HepG2 (cell line): ENCODE results near the gene LAMTOR2. TPM values are rescaled to one million over a fixed set of nuclear protein-coding genes. Genes with fewer than 3 reads are reported as not detected.
A peak's percentile ranks its signal among the peaks of the same experiment; 100 is the strongest.

Source experiments
- BORCS8-MEF2B ChIP-seq: sonication (generic); formaldehyde crosslinking; IDR thresholded peaks from 2 replicates; pipeline ENCODE4 v1.8.0; 2022; ENCODE audit warnings: mild to moderate bottlenecking, missing genetic modification reagents
- GATA4 ChIP-seq: sonication (generic); IDR thresholded peaks from 2 replicates; pipeline ENCODE4 v1.6.1; 2016; ENCODE audit warnings: antibody characterized with exemption, low read depth, borderline replicate concordance
- HHEX ChIP-seq: IDR thresholded peaks from 2 replicates; pipeline ENCODE4 v1.6.1; 2016; ENCODE audit warnings: control low read depth
- KDM4B ChIP-seq: sonication (generic); formaldehyde crosslinking; IDR thresholded peaks from 2 replicates; pipeline ENCODE4 v1.4.0; 2020; ENCODE audit warnings: missing genetic modification reagents
- KLF11 ChIP-seq: IDR thresholded peaks from 2 replicates; pipeline ENCODE4 v1.6.1; 2016; ENCODE audit warnings: missing compliant biosample characterization
- MED1 ChIP-seq: sonication (generic); formaldehyde crosslinking; IDR thresholded peaks from 2 replicates; pipeline ENCODE4 v1.4.0; 2020; ENCODE audit warnings: missing genetic modification reagents
- MEIS1 ChIP-seq: sonication (generic); formaldehyde crosslinking; IDR thresholded peaks from 2 replicates; pipeline ENCODE4 v1.9.0; 2021; ENCODE audit warnings: mild to moderate bottlenecking, missing genetic modification reagents, moderate library complexity, borderline replicate concordance
- MZF1 ChIP-seq: sonication (generic); formaldehyde crosslinking; IDR thresholded peaks from 2 replicates; pipeline ENCODE4 v1.8.1; 2023; ENCODE audit warnings: mild to moderate bottlenecking, missing genetic modification reagents, borderline replicate concordance
- NCOA1 ChIP-seq: sonication (generic); formaldehyde crosslinking; IDR thresholded peaks from 2 replicates; pipeline ENCODE4 v1.9.0; 2021; ENCODE audit warnings: missing genetic modification reagents
- SATB2 ChIP-seq: sonication (generic); formaldehyde crosslinking; IDR thresholded peaks from 2 replicates; pipeline ENCODE4 v1.5.0; 2020; ENCODE audit warnings: missing genetic modification reagents
- SRSF4 ChIP-seq: fragments of 200-400 bp; formaldehyde crosslinking; IDR thresholded peaks from one replicate; pipeline ENCODE4 v1.6.1; 2018; ENCODE audit warnings: mild to moderate bottlenecking, low read depth, low read length, moderate library complexity; ENCODE audit not compliant: poor library complexity, severe bottlenecking
- TEAD2 ChIP-seq: sonication (generic); formaldehyde crosslinking; IDR thresholded peaks from 2 replicates; pipeline ENCODE4 v1.9.0; 2021; ENCODE audit warnings: missing genetic modification reagents
- TOE1 ChIP-seq: sonication (generic); formaldehyde crosslinking; IDR thresholded peaks from 2 replicates; pipeline ENCODE4 v1.4.0; 2020; ENCODE audit warnings: mild to moderate bottlenecking, missing genetic modification reagents
- ZBTB2 ChIP-seq: sonication (generic); formaldehyde crosslinking; IDR thresholded peaks from 2 replicates; pipeline ENCODE4 v1.8.0; 2022; ENCODE audit warnings: low read depth, missing genetic modification reagents
- ZMYM2 ChIP-seq: sonication (generic); formaldehyde crosslinking; IDR thresholded peaks from 2 replicates; pipeline ENCODE4 v1.8.0; 2022; ENCODE audit warnings: mild to moderate bottlenecking, missing genetic modification reagents
- ZNF30 ChIP-seq: sonication (generic); formaldehyde crosslinking; IDR thresholded peaks from 2 replicates; pipeline ENCODE4 v1.5.0; 2020; ENCODE audit warnings: mild to moderate bottlenecking, missing genetic modification reagents
- ZNF703 ChIP-seq: sonication (generic); formaldehyde crosslinking; IDR thresholded peaks from 2 replicates; pipeline ENCODE4 v1.5.1; 2020; ENCODE audit warnings: missing genetic modification reagents, mild to moderate bottlenecking, moderate library complexity, borderline replicate concordance
- polyA plus RNA-seq, 8 experiments: library from polyadenylated mRNA; depleted of rRNA in 3 of 8; stranded (reverse) in 7 of 8; unstranded in 1 of 8; fragments of >200 nt; fragmentation: Illumina TruSeq in 4 of 8; extraction: Trizol in 4 of 8; gene quantifications; 2 replicates each; pipeline versions ENCODE4 v1.2.1 to v1.2.3, GENCODE V29; 2011 to 2016; ENCODE audit warnings: low read depth in 4 of 8, missing spikeins in 1 of 8, mixed read lengths in 1 of 8; ENCODE audit not compliant: insufficient read depth in 1 of 8
- total RNA-seq, 5 experiments: library from RNA; depleted of rRNA; stranded (reverse); fragments of >200 nt; fragmentation: Illumina TruSeq; extraction: Trizol; gene quantifications; 2 replicates each; pipeline ENCODE4 v1.2.3, GENCODE V29; 2016; ENCODE audit warnings: low read depth in 1 of 5
- TF ChIP-seq, protein P1 (sequence below): sonication (generic); formaldehyde crosslinking; IDR thresholded peaks from 2 replicates; pipeline ENCODE4 v1.4.0; 2020; ENCODE audit warnings: missing genetic modification reagents, borderline replicate concordance
- TF ChIP-seq, protein P2 (sequence below): sonication (generic); formaldehyde crosslinking; IDR thresholded peaks from 2 replicates; pipeline ENCODE4 v1.8.0; 2022; ENCODE audit warnings: missing genetic modification reagents, mild to moderate bottlenecking, inconsistent platforms, borderline replicate concordance
- TF ChIP-seq, protein P3 (sequence below): sonication (generic); formaldehyde crosslinking; IDR thresholded peaks from 2 replicates; pipeline ENCODE4 v1.4.0; 2020; ENCODE audit warnings: missing genetic modification reagents, borderline replicate concordance

The LAMTOR2 gene
- total and polyA plus RNA-seq, 2 of the 13 experiments (the other 11 are each of a cell fraction or from before 2014, with no cell fraction given) = 36.5 to 66.4 TPM

GRCh38 chr1:156096640-156097391 is 42.2 kb downstream of the LAMTOR2 start (continued):
- TF ChIP-seq, protein P1, sequence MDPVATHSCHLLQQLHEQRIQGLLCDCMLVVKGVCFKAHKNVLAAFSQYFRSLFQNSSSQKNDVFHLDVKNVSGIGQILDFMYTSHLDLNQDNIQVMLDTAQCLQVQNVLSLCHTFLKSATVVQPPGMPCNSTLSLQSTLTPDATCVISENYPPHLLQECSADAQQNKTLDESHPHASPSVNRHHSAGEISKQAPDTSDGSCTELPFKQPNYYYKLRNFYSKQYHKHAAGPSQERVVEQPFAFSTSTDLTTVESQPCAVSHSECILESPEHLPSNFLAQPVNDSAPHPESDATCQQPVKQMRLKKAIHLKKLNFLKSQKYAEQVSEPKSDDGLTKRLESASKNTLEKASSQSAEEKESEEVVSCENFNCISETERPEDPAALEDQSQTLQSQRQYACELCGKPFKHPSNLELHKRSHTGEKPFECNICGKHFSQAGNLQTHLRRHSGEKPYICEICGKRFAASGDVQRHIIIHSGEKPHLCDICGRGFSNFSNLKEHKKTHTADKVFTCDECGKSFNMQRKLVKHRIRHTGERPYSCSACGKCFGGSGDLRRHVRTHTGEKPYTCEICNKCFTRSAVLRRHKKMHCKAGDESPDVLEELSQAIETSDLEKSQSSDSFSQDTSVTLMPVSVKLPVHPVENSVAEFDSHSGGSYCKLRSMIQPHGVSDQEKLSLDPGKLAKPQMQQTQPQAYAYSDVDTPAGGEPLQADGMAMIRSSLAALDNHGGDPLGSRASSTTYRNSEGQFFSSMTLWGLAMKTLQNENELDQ (CRISPR knock-in tag) = no peak
- TF ChIP-seq, protein P2, sequence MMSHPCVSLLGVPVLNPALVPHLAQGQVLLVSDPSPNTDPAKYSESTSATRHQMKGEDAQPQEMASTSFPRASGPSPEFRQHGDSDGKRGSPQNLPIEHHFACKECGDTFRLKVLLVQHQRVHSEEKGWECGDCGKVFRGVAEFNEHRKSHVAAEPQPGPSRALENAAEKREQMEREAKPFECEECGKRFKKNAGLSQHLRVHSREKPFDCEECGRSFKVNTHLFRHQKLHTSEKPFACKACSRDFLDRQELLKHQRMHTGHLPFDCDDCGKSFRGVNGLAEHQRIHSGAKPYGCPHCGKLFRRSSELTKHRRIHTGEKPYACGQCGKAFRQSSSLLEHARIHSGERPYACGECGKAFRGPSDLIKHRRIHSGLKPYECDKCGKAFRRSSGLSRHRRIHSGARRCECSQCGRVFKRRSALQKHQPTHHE = no peak
- TF ChIP-seq, protein P3, sequence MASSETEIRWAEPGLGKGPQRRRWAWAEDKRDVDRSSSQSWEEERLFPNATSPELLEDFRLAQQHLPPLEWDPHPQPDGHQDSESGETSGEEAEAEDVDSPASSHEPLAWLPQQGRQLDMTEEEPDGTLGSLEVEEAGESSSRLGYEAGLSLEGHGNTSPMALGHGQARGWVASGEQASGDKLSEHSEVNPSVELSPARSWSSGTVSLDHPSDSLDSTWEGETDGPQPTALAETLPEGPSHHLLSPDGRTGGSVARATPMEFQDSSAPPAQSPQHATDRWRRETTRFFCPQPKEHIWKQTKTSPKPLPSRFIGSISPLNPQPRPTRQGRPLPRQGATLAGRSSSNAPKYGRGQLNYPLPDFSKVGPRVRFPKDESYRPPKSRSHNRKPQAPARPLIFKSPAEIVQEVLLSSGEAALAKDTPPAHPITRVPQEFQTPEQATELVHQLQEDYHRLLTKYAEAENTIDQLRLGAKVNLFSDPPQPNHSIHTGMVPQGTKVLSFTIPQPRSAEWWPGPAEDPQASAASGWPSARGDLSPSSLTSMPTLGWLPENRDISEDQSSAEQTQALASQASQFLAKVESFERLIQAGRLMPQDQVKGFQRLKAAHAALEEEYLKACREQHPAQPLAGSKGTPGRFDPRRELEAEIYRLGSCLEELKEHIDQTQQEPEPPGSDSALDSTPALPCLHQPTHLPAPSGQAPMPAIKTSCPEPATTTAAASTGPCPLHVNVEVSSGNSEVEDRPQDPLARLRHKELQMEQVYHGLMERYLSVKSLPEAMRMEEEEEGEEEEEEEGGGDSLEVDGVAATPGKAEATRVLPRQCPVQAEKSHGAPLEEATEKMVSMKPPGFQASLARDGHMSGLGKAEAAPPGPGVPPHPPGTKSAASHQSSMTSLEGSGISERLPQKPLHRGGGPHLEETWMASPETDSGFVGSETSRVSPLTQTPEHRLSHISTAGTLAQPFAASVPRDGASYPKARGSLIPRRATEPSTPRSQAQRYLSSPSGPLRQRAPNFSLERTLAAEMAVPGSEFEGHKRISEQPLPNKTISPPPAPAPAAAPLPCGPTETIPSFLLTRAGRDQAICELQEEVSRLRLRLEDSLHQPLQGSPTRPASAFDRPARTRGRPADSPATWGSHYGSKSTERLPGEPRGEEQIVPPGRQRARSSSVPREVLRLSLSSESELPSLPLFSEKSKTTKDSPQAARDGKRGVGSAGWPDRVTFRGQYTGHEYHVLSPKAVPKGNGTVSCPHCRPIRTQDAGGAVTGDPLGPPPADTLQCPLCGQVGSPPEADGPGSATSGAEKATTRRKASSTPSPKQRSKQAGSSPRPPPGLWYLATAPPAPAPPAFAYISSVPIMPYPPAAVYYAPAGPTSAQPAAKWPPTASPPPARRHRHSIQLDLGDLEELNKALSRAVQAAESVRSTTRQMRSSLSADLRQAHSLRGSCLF (CRISPR knock-in tag) = no peak
- TF ChIP-seq ZNF30 (CRISPR knock-in tag) (no peak), BORCS8-MEF2B (CRISPR knock-in tag) (peak; percentile 18; the same call in 1 of the 2 replicates), MZF1 (CRISPR knock-in tag) (no peak), KLF11 (CRISPR knock-in tag) (no peak), MED1 (peak; percentile 59), GATA4 (no peak), ZBTB2 (CRISPR knock-in tag) (no peak), MEIS1 (no peak), HHEX (CRISPR knock-in tag) (no peak), TOE1 (CRISPR knock-in tag) (no peak), SATB2 (CRISPR knock-in tag) (no peak), KDM4B (CRISPR knock-in tag) (peak; percentile 77; the same call in 1 of the 2 replicates), ZMYM2 (CRISPR knock-in tag) (no peak), ZNF703 (CRISPR knock-in tag) (no peak), SRSF4 (no peak), NCOA1 (CRISPR knock-in tag) (no peak), TEAD2 (CRISPR knock-in tag) (no peak)
